Measurements from ENCODE around the gene AJAP1.

- TF ChIP-seq, protein P1, sequence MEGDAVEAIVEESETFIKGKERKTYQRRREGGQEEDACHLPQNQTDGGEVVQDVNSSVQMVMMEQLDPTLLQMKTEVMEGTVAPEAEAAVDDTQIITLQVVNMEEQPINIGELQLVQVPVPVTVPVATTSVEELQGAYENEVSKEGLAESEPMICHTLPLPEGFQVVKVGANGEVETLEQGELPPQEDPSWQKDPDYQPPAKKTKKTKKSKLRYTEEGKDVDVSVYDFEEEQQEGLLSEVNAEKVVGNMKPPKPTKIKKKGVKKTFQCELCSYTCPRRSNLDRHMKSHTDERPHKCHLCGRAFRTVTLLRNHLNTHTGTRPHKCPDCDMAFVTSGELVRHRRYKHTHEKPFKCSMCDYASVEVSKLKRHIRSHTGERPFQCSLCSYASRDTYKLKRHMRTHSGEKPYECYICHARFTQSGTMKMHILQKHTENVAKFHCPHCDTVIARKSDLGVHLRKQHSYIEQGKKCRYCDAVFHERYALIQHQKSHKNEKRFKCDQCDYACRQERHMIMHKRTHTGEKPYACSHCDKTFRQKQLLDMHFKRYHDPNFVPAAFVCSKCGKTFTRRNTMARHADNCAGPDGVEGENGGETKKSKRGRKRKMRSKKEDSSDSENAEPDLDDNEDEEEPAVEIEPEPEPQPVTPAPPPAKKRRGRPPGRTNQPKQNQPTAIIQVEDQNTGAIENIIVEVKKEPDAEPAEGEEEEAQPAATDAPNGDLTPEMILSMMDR (IDR thresholded peaks at IDR 0.05), result no peak
- no peak for TF ChIP-seq EP300 (IDR thresholded peaks at IDR 0.05)
Observed at GRCh38 chr1:4725416-4725815, 71.0 kb downstream of the AJAP1 start.

Data from ovary (tissue), 3 donors.